ENCODE data around the gene PRSS56.

PRSS56 gene

DNA sequence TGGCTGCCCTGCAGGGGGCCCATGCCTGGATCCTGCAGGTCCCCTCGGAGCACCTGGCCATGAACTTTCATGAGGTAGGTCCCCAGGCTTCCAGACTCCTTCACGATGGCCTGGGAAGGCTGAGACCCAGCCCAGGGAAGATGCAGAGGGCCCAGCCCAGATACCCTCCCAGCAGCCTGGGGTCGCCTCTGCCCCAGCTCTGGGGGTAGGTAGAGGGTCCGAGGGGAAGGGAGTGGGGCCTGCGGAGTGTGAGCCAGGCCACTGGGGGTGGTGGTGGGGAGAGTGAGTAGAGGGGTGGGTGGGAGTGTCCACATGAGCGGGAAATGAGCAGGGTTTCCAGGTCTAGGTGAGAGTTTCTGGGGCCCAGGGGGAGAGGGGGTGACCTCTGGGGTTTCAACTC is 4.6 kb downstream of the PRSS56 start:
- H3K27ac ChIP-seq: no peak overlapping the region
- TF ChIP-seq CTCF (IDR thresholded peaks at IDR 0.05) (no peak), ZFX (IDR thresholded peaks at IDR 0.05; ENCODE audit: borderline replicate concordance) (no peak)

GRCh38 chr2:232525199-232525598 is 5.0 kb downstream of the PRSS56 start:
- H3K27ac ChIP-seq: no peak overlapping the region
- TF ChIP-seq ZFX (IDR thresholded peaks at IDR 0.05; ENCODE audit: borderline replicate concordance) (no peak), CTCF (IDR thresholded peaks at IDR 0.05) (no peak)

DNA sequence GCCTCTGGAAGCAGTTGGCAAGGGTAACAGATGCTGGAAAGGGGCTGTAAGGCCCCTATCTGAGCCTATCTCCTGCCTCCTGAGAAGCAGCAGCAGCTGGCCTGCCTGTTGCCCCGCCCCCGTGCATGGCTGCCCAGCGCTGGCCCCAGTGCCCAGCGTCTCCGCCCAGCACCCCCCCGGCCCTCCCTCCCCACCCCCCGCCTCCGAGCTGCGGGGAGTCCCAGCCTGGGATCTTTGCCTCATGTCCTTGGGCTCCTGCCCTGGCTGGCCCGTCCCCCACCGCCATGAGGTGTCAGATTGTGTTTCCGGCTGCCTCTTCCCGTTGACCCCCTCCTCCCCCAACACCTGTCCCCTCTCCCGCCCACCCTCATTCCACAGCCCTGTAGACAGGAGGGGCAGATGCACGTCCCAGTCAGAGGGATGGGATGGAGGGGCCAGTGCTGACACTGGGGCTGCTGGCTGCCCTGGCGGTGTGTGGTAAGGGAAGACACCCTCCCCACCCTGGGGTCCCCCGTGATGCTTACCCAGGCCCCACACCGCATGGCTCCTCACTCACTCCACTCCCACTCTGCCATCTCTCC is 5.7 kb downstream of the PRSS56 start, which contains the start of gene CHRND:
CHRND (plus strand) TSS at position 370 of the 581 bp plus-strand sequence; CDS start at position 426, 56 bp downstream.
- TF ChIP-seq CTCF (IDR thresholded peaks at IDR 0.05) (no peak), ZFX (IDR thresholded peaks at IDR 0.05; ENCODE audit: borderline replicate concordance) (no peak)
- no peak within 1 kb of the TSS for H3K27ac ChIP-seq

DNA sequence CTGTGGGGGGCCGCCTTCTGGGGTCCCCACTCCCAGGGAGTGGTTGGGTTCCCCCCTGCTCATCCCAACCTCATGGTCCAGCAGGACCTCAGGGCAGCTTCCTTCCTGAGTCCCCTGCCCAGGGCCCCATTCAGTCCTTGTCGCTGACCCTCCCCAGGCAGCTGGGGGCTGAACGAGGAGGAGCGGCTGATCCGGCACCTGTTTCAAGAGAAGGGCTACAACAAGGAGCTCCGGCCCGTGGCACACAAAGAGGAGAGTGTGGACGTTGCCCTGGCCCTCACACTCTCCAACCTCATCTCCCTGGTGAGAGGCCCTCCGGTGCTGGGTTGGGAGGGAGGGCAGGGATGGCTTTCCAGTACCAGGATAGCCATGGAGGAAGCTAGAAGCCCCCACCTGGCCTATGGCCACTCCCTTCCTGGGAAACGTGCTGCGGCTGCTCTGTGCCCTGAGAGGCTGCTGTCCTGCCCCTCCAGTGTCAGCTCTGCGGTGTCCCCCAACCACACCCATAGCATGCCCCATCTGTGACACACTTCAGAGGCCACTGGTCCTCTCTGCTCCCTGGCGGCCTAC is 6.3 kb downstream of the PRSS56 start:
- TF ChIP-seq CTCF (IDR thresholded peaks at IDR 0.05): no peak
- TF ChIP-seq ZFX (IDR thresholded peaks at IDR 0.05; ENCODE audit: borderline replicate concordance): no peak
- H3K27ac ChIP-seq: no peak overlapping the region

DNA sequence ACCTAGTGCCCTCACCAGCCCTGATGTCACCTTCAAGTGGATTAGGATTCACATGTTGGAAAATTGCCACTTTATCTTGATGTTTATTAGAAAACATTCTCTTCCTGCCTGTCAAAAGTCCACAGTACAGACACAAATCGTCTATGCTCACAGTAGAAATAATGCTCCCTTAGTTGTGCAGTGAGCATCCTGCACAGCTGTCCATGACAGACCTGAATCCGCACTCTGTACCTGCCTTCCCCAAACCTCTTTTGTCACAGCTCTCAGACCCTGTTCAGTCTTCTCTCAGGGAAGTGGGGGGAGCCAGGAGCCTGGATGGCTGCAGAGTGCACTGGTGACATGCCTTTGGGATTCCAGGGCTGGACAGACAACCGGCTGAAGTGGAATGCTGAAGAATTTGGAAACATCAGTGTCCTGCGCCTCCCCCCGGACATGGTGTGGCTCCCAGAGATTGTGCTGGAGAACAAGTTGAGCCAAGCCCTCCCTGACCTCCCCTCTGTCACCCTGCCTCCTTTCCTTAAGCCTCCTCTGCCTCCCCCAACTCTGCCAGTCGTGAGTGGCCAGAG is 7.8 kb downstream of the PRSS56 start:
- no peak overlapping the region for H3K27ac ChIP-seq
- no peak for TF ChIP-seq CTCF (IDR thresholded peaks at IDR 0.05)
- no peak for TF ChIP-seq ZFX (IDR thresholded peaks at IDR 0.05; ENCODE audit: borderline replicate concordance)

DNA sequence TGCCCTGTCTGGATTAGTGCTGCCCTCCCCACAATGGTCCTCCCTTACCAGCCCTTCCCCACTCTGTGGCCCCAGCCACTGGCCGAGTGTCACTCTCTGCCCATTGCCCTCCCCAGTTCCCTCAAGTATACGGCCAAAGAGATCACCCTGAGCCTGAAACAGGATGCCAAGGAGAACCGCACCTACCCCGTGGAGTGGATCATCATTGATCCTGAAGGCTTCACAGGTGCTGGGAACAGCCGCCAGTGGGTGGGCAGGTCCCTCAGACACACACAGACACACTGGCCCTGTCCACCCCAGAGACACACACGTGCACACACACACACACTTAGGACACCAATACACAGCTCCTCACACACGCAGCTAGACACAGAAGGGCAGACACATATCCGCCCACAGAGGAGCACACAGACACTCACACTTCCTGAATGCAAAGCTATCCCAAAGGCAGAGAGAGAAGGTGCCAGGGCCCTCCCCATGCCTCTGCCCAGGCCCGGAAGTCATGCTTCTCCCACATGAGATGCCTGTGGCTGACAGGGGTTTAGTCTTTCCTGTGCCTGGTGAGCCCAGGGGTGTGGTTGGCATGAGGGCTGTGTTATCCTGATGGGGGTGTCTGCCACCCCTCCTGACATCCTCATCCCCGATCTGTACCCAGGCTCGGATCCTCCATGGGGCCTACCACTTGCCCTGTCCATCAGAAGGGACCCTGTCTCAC is 8.7 kb downstream of the PRSS56 start:
- H3K27ac ChIP-seq: no peak overlapping the region
- TF ChIP-seq ZFX (IDR thresholded peaks at IDR 0.05; ENCODE audit: borderline replicate concordance): no peak
- TF ChIP-seq CTCF (IDR thresholded peaks at IDR 0.05): no peak
